Non-pigmented ciliary epithelial cell (primary cell): ENCODE measurements around the gene HYAL2.

Experiments used
- DNase-seq: peaks from one replicate; pipeline ENCODE4 v3.0.0-alpha.2; 2010; ENCODE audit warnings: low read depth

HYAL2 gene

DNA sequence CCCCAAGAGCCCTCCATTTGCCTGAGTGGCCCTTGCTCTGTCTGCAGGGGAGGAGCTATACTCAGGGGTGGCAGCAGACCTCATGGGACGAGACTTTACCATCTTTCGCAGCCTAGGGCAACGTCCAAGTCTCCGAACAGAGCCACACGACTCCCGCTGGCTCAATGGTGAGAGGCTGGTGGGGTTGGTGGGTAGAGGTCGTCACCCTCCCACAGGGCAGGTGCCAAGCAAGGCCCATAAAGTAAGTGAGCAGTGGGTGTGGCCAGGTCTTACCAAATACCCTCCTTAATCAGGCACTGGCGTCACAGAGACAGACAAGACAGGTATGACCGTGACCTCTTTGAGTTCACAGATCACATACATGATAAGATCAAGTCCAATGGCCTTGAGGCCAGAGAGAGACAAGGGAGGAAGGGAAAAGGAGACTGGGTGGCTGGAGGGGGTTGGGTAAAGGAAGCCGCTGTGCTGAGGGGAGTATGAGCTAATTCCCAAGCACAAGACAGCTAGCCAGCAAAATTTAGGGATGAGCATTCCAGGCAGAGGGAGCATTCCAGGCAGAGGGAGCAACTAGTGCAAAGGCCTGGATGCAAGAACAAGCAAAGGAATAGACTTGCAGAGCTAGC lies 51.1 kb downstream of the HYAL2 start:
- DNase-seq, result no peak

DNA sequence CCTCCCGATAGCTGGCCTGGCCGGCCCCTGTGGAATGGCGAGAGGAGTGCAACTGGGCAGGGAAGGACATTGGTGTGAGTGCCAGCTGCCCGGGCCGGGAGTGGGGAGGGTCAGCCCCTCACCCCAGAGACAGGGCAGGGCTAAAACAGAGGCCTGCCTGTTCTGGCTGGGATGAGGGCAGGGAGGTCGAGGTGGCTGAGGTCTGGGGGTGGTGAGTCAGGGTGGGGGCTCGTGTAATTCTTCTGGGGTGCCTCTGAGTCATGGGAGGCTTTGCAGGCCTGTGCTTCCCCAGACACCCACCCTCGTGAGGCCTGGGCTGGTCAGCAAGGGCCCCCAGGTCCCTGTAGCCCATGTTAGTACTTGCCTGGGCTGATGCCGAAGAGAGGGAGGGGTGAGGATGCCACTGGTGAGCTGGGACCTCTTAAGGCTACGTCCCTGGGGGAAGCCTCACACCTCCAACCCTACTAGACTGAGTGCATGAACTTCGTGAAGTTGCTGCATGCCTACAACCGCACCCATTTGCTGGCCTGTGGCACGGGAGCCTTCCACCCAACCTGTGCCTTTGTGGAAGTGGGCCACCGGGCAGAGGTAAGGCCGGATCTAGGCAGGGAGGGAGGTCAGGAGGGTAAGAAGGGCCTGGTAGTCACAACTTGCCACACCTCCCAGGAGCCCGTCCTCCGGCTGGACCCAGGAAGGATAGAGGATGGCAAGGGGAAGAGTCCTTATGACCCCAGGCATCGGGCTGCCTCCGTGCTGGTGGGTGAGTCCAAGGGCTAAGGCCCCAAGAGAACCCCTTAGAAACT lies 51.9 kb downstream of the HYAL2 start:
- no peak for DNase-seq

DNA sequence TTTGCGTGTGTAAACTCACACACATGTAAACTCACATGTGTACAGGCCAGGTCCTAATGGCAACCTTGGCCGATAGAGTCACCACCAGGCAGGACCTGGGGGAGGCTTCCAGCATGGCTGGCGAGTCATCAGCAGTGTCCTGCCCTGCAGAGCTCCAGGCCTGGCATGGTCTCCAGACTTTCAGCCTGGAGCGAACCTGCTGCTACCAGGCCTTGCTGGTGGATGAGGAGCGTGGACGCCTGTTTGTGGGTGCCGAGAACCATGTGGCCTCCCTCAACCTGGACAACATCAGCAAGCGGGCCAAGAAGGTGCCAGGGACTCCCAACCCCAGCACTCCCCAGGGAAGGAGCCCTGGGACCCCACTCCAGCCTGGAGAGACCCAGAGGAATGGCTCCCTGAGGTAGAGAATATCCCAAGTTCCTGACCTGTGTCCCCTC lies 52.5 kb downstream of the HYAL2 start:
- DNase-seq, result no peak

DNA sequence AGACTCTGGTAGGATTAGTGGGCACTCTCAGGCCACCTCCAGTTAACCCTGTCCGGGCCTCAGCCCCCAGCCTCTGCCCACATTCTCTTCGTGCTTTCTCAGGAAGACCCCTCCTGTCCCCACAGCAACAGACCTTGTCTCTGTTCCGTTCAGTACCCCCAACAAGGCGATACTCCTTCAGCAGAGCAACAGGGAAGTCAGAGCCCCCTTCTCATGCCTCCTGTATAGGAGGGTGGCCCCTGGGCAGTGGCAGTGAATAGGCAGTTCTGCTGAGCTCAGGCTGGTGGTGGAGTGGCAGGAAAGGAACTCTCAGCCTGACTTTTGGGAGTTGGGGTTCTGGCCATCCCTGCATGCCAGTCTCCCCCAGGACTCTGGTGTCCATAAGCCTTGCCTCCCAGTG lies 53.1 kb downstream of the HYAL2 start:
- DNase-seq, result no peak

DNA sequence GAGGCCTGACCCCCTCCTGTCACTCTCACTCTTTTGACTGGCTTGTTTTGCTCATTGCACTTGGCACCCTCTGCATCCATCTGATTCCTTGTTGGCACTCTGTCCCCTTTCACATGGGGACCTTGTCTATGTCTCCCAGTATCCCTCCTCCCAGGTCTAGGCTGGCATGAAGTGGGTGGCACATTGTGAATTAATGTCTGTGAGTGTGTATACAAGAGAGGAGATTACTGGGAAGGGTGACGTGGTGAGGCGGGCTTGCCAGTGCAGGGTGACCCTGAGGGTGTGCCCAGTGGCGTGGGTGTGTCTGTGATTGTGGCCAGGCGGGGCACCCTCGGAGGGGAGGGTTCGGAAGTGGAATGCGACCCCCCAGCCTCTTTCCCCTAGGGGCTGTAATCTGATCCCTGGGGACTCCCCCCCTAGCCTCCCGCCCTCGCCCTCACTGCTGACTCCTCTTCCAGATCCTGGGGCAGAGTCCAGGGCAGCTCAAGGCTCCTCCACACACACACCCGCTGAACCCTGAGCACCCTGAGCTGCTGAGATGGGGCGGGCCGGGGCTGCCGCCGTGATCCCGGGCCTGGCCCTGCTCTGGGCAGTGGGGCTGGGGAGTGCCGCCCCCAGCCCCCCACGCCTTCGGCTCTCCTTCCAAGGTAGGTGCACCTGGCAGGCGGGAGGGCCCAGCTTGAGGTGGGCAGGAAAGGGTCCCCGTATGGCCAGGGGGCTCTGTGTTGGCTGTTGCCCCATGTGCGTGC lies 53.7 kb downstream of the HYAL2 start, which contains the start of gene SEMA3B:
Gene SEMA3B, plus strand, starts transcription at position 445 of the 749 bp plus-strand sequence. Its CDS starts 94 bp downstream, at position 539.
- no peak for DNase-seq

DNA sequence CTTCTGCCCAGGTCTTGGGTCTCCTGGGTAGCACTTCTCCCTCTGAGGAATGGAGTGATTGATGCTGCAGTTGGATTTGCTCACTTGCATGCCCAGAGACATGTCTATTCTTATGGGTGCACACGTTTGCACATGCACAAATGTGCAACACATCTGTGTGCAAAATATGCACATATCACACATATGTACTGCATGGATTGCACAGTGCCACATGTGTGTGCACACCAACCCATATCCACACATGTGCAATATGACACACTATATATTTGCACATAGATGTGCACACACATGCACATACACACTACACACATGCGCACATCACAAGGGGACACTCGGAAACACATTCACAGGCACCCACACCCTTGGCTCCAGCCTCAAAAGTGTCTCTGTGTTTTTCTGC lies 54.3 kb downstream of the HYAL2 start:
- DNase-seq, result no peak
